GM12878 (cell line): Measurements from ENCODE around the gene TMEM91. TPM values are rescaled to one million over a fixed set of nuclear protein-coding genes. Genes with fewer than 3 reads are reported as not detected.

Source experiments
- ATAC-seq: fragments of 200-7000 bp; cut with Tn5 transposase; 3 replicates; pipeline ENCODE4 v1.9.1; 2020; ENCODE audit warnings: mild to moderate bottlenecking, moderate library complexity
- BruUV-seq: library from RNA; stranded (reverse); fragments of 400-500 nt; replicated peaks from 2 replicates; lab custom pipeline; 2021; lab: Mats Ljungman, UMichigan
- CTCF ChIA-PET: fragments of 300-600 bp; sonication (Branson Sonifier 250); formaldehyde crosslinking; extraction: SDS; loops from one replicate; lab custom pipeline; 2021; ENCODE audit warnings: inconsistent platforms; lab: Yijun Ruan, JAX
- POLR2A ChIA-PET: fragments of 350-600 bp; formaldehyde crosslinking; extraction: SDS; loops from one replicate; lab custom pipeline; 2021; ENCODE audit warnings: inconsistent platforms; lab: Charles Lee
- RAD21 ChIA-PET: fragments of 300-600 bp; sonication (Branson Sonifier 250); formaldehyde crosslinking; loops from one replicate; lab custom pipeline; 2023; ENCODE audit warnings: antibody characterized with exemption; ENCODE audit not compliant: unreplicated experiment; lab: Charles Lee
- SMC1A ChIA-PET: fragments of 300-600 bp; sonication (Branson Sonifier 250); formaldehyde crosslinking; loops from one replicate; lab custom pipeline; 2023; ENCODE audit not compliant: unreplicated experiment, uncharacterized antibody; lab: Charles Lee
- DNase-seq: peaks from one replicate; pipeline ENCODE4 v3.0.0-alpha.2; 2011; ENCODE audit warnings: low read depth, low spot score
- FAIRE-seq: peaks from 3 replicates; lab custom pipeline; 2011; peaks lifted over from hg19 to GRCh38; lab: Jason Lieb, UNC
- H2AFZ ChIP-seq: 2 replicates; pipeline ENCODE4 v1.6.0; 2011; ENCODE audit warnings: low read depth, low read length, control low read depth; ENCODE audit not compliant: control insufficient read depth
- H3K27ac ChIP-seq: 2 replicates; pipeline ENCODE4 v1.5.1; 2011; ENCODE audit warnings: control low read depth; ENCODE audit not compliant: control insufficient read depth, insufficient read depth
- H3K27me3 ChIP-seq, 2 experiments: replicated peaks in 1 of 2; 2 replicates each; pipeline versions ENCODE4 v1.6.0 to v1.6.1; 2011; ENCODE audit warnings: low read length in 1 of 2; ENCODE audit not compliant: control insufficient read depth in 2 of 2, insufficient read depth in 2 of 2
- H3K36me3 ChIP-seq, 2 experiments: 2 replicates each; pipeline ENCODE4 v1.5.1; 2011; ENCODE audit warnings: low read length in 1 of 2; ENCODE audit not compliant: control insufficient read depth in 2 of 2, insufficient read depth in 2 of 2
- H3K4me1 ChIP-seq: 2 replicates; pipeline ENCODE4 v1.6.1; 2011; ENCODE audit warnings: mild to moderate bottlenecking, low read length, moderate library complexity, mixed read lengths; ENCODE audit not compliant: control insufficient read depth, insufficient read depth
- H3K4me2 ChIP-seq: 2 replicates; pipeline ENCODE4 v1.6.0; 2011; ENCODE audit warnings: control low read depth; ENCODE audit not compliant: control insufficient read depth, insufficient read depth
- H3K4me3 ChIP-seq: fragments of 200-600 bp; sonication (generic); 2 replicates; pipeline ENCODE4 v1.5.1; 2016
- H3K79me2 ChIP-seq: 2 replicates; pipeline ENCODE4 v1.6.0; 2011; ENCODE audit warnings: low read length; ENCODE audit not compliant: control insufficient read depth, insufficient read depth
- H3K9ac ChIP-seq: 2 replicates; pipeline ENCODE4 v1.8.0; 2011; ENCODE audit warnings: low read length, control low read depth, mixed read lengths; ENCODE audit not compliant: control insufficient read depth, insufficient read depth
- H3K9me3 ChIP-seq: replicated peaks from 3 replicates; pipeline ENCODE4 v1.5.1; 2011; ENCODE audit warnings: mild to moderate bottlenecking, low read length; ENCODE audit not compliant: control insufficient read depth, insufficient read depth
- H4K20me1 ChIP-seq: 2 replicates; pipeline ENCODE4 v1.6.0; 2011; ENCODE audit not compliant: control insufficient read depth, insufficient read depth
- EGR1 ChIP-seq, 2 experiments: IDR thresholded peaks; 1 replicate in 1 of 2; 2 replicates in 1 of 2; pipeline ENCODE4 v1.6.1; 2011 to 2012; ENCODE audit warnings: low read depth in 2 of 2, low read length in 2 of 2, borderline replicate concordance in 1 of 2, mild to moderate bottlenecking in 1 of 2, moderate library complexity in 1 of 2
- GATAD2B ChIP-seq: fragments of 450-650 bp; conservative IDR thresholded peaks from 2 replicates; pipeline ENCODE4 v1.6.1; 2017; ENCODE audit warnings: low read depth, mild to moderate bottlenecking, moderate library complexity
- IRF4 ChIP-seq: IDR thresholded peaks from 2 replicates; pipeline ENCODE4 v1.6.1; 2011; ENCODE audit warnings: low read depth, low read length
- MLLT1 ChIP-seq: fragments of 450-650 bp; IDR thresholded peaks from 2 replicates; pipeline ENCODE4 v1.6.1; 2016; ENCODE audit warnings: mild to moderate bottlenecking
- MXI1 ChIP-seq: fragments of 150-350 bp; IDR thresholded peaks from 2 replicates; pipeline ENCODE4 v1.6.1; 2011; ENCODE audit warnings: low read depth, mild to moderate bottlenecking, inconsistent platforms, low read length, improper control_type of control experiment
- MYC ChIP-seq: IDR thresholded peaks from 2 replicates; pipeline ENCODE4 v1.6.1; 2011; ENCODE audit warnings: mild to moderate bottlenecking, low read length, moderate library complexity, inconsistent platforms; ENCODE audit not compliant: insufficient read depth, insufficient replicate concordance, insufficient read length, severe bottlenecking
- NBN ChIP-seq: fragments of 450-650 bp; IDR thresholded peaks from 2 replicates; pipeline ENCODE4 v1.6.1; 2016
- NFXL1 ChIP-seq: fragments of 450-650 bp; IDR thresholded peaks from 2 replicates; pipeline ENCODE4 v1.6.1; 2017; ENCODE audit warnings: antibody characterized with exemption, mild to moderate bottlenecking, borderline replicate concordance
- POLR2A ChIP-seq: IDR thresholded peaks from 2 replicates; pipeline ENCODE4 v1.6.1; 2011; ENCODE audit warnings: low read depth, mild to moderate bottlenecking, low read length
- RUNX3 ChIP-seq: IDR thresholded peaks from 2 replicates; pipeline ENCODE4 v1.6.1; 2012; ENCODE audit warnings: low read length, inconsistent platforms
- SIX5 ChIP-seq: IDR thresholded peaks from 2 replicates; pipeline ENCODE4 v1.6.1; 2011; ENCODE audit warnings: mild to moderate bottlenecking, low read depth, low read length, moderate library complexity; ENCODE audit not compliant: severe bottlenecking
- TCF3 ChIP-seq: IDR thresholded peaks from 2 replicates; pipeline ENCODE4 v1.6.1; 2012; ENCODE audit warnings: low read depth, mild to moderate bottlenecking, low read length, borderline replicate concordance; ENCODE audit not compliant: insufficient read depth
- USF2 ChIP-seq: IDR thresholded peaks from 2 replicates; pipeline ENCODE4 v1.6.1; 2011; ENCODE audit warnings: low read depth, low read length, improper control_type of control experiment, borderline replicate concordance
- YBX1 ChIP-seq: fragments of 450-650 bp; IDR thresholded peaks from 2 replicates; pipeline ENCODE4 v1.6.1; 2016; ENCODE audit warnings: antibody characterized with exemption
- ZNF622 ChIP-seq: fragments of 450-650 bp; IDR thresholded peaks from 2 replicates; pipeline ENCODE4 v1.6.1; 2017; ENCODE audit warnings: mild to moderate bottlenecking, inconsistent platforms
- ZSCAN29 ChIP-seq: fragments of 450-650 bp; IDR thresholded peaks from 2 replicates; pipeline ENCODE4 v1.6.1; 2017; ENCODE audit warnings: mild to moderate bottlenecking, moderate library complexity
- WGBS: methylation state at CpG from one replicate; pipeline ENCODE4 v1.1.6; 2016; ENCODE audit warnings: low lambda C conversion rate; ENCODE audit not compliant: insufficient replicate concordance, insufficient coverage; ENCODE audit errors: missing lambda C conversion rate; 5-methylcytosine and 5-hydroxymethylcytosine counted together
- in situ Hi-C: fragments of 300-500 bp; cut with MboI; formaldehyde crosslinking; loops from 9 replicates; pipeline ENCODE4 v1.14.3; 2018; ENCODE audit warnings: mixed read lengths
- intact Hi-C: fragments of 100-400 bp; cut with micrococcal nuclease; formaldehyde crosslinking; loops from one replicate; pipeline ENCODE4 v1.14.2; 2022; ENCODE audit not compliant: unreplicated experiment
- polyA plus RNA-seq, 11 experiments: library from polyadenylated mRNA; depleted of rRNA in 4 of 11; unstranded in 6 of 11; stranded (reverse) in 5 of 11; fragments of >200 nt; fragmentation: Nextera tagmentation in 4 of 11; fragmentation: Illumina TruSeq in 1 of 11; extraction: Ambion mirVana in 4 of 11; extraction: Trizol in 1 of 11; gene quantifications; 1 replicate in 1 of 11; 2 replicates in 10 of 11; pipeline versions ENCODE4 v1.2.1 to v1.2.3, GENCODE V29; 2011 to 2016; ENCODE audit warnings: inconsistent platforms in 2 of 11, missing spikeins in 2 of 11, low read depth in 1 of 11
- total RNA-seq, 4 experiments: library from RNA; depleted of rRNA in 3 of 4; stranded (reverse); fragments of >200 nt in 3 of 4; fragmentation: Illumina TruSeq in 1 of 4; extraction: Trizol in 1 of 4; gene quantifications; 2 replicates each; pipeline versions ENCODE4 v1.2.1 to v1.2.3, GENCODE V29; 2013 to 2021
- TF ChIP-seq, protein P1 (sequence below): fragments of 450-650 bp; IDR thresholded peaks from 2 replicates; pipeline ENCODE4 v1.6.1; 2016; ENCODE audit warnings: mild to moderate bottlenecking
- TF ChIP-seq, protein P2 (sequence below): IDR thresholded peaks from 2 replicates; pipeline ENCODE4 v1.6.1; 2012; ENCODE audit warnings: low read length, inconsistent platforms

The TMEM91 gene
- total and polyA plus RNA-seq, 10 of the 15 experiments (the other 5 are each of a cell fraction or from before 2014, with no cell fraction given), result 1.5 to 5.5 (median 2.7) TPM

- TF ChIP-seq, protein P1, sequence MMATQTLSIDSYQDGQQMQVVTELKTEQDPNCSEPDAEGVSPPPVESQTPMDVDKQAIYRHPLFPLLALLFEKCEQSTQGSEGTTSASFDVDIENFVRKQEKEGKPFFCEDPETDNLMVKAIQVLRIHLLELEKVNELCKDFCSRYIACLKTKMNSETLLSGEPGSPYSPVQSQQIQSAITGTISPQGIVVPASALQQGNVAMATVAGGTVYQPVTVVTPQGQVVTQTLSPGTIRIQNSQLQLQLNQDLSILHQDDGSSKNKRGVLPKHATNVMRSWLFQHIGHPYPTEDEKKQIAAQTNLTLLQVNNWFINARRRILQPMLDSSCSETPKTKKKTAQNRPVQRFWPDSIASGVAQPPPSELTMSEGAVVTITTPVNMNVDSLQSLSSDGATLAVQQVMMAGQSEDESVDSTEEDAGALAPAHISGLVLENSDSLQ, result no peak
- no peak for TF ChIP-seq TCF3
- no peak for TF ChIP-seq IRF4
- TF ChIP-seq ZNF622, result no peak
These were observed 2.3 kb upstream of the TMEM91 start (continued) for GRCh38 chr19:41373993-41374392.

GRCh38 chr19:41376998-41377365, 649 bp downstream of the TMEM91 start:
- BruUV-seq, result no TSS peak
- Histone ChIP-seq H3K4me1 (peaks cover 21% of the 10 kb centered on the region), H3K9ac (no peak overlapping the region), H3K27ac (no peak overlapping the region), H3K27me3 (no peaks in the 10 kb centered on the region), H3K4me3 (0 out of 2 replicates have a peak overlapping the region, but pooled peaks have one; percentile 6), H3K79me2 (no peaks in the 10 kb centered on the region), H3K9me3 (no peaks in the 10 kb centered on the region), H2AFZ (0 out of 2 replicates have a peak overlapping the region, but pooled peaks have one; percentile 28), H4K20me1 (no peaks in the 10 kb centered on the region), H3K36me3 (no peaks in the 10 kb centered on the region; a peak in 2 of 4 replicates), H3K4me2 (peak overlapping the region; percentile 73; the same call in 1 of the 2 replicates)
- SMC1A ChIA-PET, result interaction anchor here (4.8 kb wide), 1 partner anchor 13 kb away, joined by 24 read pairs; the partner anchor contains the start of gene B9D2
- FAIRE-seq, result no peak
- DNase-seq, result no peak
- WGBS, result 88% methylated on average over 7 of the region's 8 CpGs
- POLR2A ChIA-PET, result interaction anchor here (1.3 to 1.5 kb wide), 2 partner anchors 9 to 11 kb away, joined by 10 to 11 read pairs; no protein-coding TSS in a partner anchor
- in situ Hi-C loops, result no loop called here
- RAD21 ChIA-PET, result no interaction called here
- no peak for ATAC-seq
- intact Hi-C loops, result no loop called here
- CTCF ChIA-PET, result interaction anchor here (1.6 kb wide), 1 partner anchor 9 kb away, joined by 7 read pairs; no protein-coding TSS in a partner anchor
- no peak for TF ChIP-seq POLR2A
- no peak for TF ChIP-seq USF2
- no peak for TF ChIP-seq NFXL1
- TF ChIP-seq RUNX3, result peak; percentile 56
- no peak for TF ChIP-seq MXI1
- TF ChIP-seq EGR1 (IDR thresholded peaks at IDR 0.05; ENCODE audit: borderline replicate concordance in 1 of 2, low read depth in 2 of 2, low read length in 2 of 2), result 0 out of 3 replicates have a peak, but pooled peaks of 1 of the 2 experiments have one; percentile 31
- TF ChIP-seq, protein P2, sequence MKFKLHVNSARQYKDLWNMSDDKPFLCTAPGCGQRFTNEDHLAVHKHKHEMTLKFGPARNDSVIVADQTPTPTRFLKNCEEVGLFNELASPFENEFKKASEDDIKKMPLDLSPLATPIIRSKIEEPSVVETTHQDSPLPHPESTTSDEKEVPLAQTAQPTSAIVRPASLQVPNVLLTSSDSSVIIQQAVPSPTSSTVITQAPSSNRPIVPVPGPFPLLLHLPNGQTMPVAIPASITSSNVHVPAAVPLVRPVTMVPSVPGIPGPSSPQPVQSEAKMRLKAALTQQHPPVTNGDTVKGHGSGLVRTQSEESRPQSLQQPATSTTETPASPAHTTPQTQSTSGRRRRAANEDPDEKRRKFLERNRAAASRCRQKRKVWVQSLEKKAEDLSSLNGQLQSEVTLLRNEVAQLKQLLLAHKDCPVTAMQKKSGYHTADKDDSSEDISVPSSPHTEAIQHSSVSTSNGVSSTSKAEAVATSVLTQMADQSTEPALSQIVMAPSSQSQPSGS, result no peak
- TF ChIP-seq SIX5, result no peak
- 0 out of 2 replicates have a peak, but pooled peaks have one; percentile 39 for TF ChIP-seq MLLT1
- TF ChIP-seq MYC, result no peak
- 0 out of 2 replicates have a peak, but pooled peaks have one; percentile 22 for TF ChIP-seq NBN
- no peak for TF ChIP-seq YBX1
- TF ChIP-seq ZSCAN29, result no peak
- no peak for TF ChIP-seq GATAD2B
